ENCODE results near the gene RNF44.
"Not testable (repeated sequence)": the region's sequence is repeated elsewhere in the genome, so short reads cannot be mapped to it uniquely, and the experiment has no call there.

The RNF44 gene

DNA sequence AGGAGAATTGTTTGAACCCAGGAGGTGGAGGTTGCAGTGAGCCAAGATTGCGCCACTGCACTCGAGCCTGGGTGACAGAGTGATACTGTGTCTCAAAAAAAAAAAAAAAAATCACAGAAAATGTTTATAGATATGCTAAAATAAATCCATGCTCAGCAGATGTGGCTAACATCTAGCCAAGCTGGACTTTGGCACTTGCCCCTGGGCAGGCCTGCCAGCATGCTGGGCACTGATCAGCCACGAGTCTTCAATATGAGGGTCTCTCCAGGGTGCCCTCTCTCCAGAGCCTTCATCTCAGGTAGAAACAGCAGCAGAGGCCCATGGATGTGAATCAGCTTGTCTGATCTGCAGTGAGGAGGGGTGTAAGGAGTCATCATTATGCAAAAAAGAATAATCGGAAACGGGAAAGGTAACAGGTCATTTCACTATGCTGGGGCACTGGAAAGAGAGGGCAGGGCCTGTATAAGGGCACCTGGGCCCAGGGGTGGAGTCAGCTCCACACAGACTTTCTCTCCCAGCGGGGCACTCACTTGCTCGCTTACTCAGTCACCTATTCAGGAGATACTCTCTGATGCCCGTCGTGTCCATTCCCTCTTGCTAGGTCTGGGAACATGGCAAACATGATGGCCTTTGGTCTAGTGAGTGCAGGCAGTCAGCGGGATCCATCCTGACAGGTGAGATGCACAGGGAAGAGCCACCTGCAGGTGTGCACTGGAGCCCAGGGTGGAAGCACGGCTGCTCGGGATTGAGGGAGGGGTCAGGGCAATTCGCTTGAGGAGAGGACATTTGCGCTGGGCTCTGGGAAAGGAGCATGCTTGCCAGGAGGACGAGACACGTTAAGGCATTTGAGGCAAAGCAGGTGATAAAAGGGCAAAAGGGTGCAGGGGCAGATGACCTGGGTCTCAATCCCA lies 17.1 kb downstream of the RNF44 start:
- DNase-seq (ENCODE audit: low spot score), result no peak

DNA sequence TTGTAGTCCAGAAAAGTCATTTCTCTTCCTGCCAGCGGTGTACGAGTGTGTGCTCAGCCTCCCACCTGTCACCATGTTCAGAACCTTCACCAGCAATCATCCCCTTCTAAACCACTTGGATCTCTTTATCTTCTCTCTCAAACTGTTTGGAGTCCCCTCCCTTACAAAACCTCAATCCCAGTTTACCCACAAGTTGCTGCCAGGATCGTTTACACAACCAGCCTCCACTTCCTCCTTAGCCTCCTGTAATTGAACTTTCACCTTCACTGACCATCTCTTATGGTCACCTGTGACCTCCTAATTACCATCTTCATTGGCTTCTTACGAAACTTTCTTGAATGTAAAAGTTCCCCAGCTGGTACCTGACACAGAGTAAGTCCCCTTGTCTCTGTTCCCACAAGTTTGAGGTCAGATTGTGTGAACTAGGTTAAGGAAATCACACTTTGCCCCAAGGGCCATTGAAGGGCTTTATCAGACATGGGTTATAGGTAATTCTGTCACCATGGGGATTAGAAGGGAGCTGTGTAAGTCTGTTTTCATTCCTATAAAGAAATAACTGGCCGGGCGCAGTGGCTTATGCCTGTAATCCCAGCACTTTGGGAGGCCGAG lies 20.0 kb downstream of the RNF44 start:
- no peak for DNase-seq (ENCODE audit: low spot score)

DNA sequence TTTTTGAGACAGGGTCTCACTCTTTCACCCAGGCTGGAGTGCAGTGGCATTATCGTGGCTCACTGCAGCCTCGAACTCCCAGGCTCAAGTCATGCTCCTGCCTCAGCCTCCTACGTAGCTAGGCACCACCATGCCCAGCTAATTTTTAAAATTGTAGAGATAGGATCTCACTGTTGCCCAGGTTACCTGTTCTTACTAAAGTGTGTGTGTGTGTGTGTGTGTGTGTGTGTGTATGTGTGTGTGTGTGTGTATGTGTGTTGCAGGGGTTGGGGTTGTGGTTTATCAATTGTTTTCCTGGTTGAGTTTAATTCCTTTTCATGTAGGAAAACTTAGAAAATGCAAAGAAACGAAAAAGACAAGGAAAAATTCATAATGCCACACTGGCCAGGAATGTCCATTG lies 21.8 kb downstream of the RNF44 start:
- DNase-seq (ENCODE audit: low spot score), result no peak

DNA sequence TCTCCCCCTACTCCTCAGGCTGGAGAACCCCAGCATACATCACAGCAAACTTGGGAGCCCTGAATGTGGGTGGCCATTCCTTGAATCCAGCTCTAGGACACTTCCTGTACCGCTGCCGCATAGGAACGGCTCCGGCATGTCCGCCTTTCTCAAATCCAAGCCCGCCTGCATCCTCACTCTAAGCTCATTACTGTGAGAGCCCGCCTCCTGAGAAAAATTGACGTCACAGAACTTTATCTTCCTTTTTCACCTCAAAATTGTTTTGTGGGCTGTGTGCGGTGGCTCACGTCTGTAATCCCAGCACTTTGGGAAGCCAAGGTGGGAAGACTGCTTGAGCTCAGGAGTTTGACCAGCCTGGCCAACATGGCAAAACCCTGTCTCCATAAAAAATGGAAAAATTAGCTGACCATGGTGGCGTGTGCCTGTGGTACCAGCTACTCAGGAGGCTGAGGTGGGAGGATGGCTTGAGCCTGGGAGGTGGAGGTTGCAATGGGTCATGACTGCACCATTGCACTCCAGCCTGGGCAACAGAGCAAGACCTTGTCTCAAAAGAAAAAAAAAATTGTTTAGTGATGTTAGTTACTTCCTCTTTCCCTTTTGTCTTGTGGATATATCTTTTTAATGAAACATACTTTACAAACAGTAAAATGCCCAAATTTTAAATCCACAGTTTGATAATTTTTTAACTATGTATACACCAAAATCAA lies 22.8 kb downstream of the RNF44 start:
- no peak for DNase-seq (ENCODE audit: low spot score)

DNA sequence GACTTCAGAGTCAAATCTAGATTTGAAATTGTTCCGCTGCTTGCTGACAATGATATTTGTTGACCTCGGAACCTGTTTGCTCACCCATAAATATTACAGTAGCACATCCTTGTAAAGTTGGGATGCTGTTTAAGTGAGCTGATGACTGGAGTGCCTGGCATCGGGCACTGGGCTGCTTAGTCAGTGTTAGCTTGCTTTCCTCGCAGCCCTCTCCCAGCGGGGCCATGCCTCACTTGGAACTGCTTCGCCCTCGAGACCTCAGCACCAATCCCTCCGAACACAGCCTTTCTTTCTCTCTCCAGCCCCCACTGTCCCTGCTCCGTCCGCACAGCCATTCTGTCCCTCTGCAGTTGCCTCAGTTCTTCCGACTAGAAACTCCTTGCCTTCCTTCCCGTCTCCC lies 23.4 kb downstream of the RNF44 start:
- DNase-seq (ENCODE audit: low spot score), result no peak

DNA sequence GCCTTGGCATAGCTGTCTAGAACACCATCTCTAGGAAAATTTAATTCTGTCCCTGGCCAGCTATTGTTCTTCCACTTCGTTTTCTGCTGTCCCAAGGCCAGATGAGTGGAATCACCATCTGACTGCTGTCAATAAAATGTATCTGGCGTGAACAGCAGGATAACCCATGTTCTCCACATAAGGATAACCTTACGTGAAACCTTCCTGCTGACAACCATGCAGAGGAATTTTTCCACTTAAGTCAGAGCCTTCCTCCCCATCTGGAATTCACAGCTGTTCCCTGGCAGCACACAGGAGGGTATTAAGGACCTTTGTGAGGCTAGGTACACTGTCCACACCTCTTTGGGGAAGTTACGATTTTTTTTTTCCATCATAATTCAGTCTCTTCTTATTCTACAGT lies 28.6 kb downstream of the RNF44 start:
- DNase-seq (ENCODE audit: low spot score), result no peak

DNA sequence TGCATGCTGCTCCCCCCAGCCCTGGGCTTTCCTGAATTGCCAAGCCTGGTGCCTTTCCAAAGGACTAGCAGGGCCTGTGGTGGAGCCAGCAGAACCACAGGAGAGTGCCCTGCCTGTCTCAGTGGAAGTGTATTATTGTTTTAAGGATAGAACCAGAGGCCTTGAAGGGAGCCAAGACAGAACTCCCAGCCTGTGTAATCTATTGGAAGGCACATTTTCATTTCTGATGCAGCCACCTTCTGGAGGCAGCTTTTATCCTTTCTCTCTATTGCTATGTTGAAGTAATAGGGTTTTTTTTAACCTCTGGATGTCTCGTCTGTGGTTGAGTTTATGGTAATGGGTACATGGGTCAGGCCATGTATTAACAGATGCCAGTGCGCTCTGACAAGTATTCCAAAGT lies 29.3 kb downstream of the RNF44 start:
- DNase-seq (ENCODE audit: low spot score), result no peak

DNA sequence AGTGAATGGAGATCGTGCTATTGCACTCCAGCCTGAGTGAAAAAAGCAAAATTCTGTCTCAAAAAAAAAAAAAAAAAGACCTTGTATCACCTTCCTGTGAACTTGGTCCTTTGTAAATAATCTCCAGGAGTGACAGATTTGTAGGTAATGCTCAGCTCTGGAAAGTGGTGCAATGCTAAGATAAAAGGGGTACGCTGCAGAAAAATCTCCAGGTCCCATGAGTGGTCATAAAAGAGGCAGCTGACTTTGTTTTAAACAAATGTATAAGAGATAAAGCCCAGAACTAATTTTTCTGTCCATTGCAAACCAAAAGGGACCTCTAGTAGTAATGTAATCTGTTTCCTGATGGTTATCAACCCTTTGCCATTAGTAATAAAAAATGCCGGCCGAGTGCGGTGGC lies 33.7 kb downstream of the RNF44 start:
- no peak for DNase-seq (ENCODE audit: low spot score)

DNA sequence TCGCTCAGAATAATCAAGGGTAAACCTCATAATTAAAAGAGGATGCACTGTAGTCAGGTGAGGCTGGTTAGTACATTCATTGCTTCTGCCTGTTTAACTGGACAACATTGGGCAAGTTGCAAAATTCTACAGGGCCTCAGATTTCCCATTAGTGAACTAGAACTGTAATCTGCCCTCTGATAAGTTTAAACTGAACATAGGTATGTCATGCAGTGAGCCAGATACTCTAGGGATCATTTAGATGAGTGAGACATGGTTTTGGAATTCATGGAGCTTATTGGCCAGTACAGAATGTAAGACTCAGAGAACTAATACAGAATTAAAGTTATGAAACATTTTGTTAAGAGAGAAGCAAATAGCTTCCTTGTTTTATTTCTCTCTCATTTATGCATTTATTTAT lies 35.9 kb downstream of the RNF44 start:
- DNase-seq (ENCODE audit: low spot score), result no peak

DNA sequence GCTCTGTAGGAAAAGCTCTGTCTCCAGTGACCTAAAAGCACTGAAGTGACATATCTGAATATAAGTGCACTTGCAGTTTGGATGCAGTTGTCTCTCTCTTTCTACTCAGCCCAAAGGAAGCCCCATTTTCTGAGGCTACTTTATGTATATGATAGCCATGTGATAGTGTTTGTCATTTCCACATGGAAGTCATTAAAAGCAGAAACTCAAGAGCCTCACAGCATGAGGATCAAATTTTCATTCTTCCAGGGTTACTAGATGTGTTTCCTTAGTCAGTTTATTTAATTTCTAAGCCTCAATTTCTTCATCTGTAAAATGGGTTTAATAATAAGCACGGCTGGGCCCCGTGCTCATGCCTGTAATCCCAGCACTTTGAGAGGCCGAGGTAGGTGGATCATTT lies 36.7 kb downstream of the RNF44 start:
- DNase-seq (ENCODE audit: low spot score), result no peak

DNA sequence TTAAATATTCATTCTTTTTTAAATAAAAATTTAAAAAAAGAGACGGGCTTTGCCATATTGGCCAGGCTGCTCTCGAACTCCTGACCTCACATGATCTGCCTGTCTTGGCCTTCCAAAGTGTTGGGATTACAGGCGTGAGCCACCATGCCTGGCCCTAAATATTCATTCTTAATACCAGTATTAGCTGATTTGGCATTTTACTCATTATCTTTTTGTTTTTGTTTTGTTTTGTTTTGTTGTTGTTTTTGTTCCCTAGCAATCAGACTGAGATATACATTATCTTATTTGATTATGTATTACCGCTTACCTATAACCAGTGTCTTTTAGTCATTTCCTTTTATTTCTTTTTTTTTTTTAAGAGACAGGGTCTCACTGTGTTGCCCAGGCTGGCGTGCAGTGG lies 37.9 kb downstream of the RNF44 start:
- DNase-seq (ENCODE audit: low spot score), result no peak

DNA sequence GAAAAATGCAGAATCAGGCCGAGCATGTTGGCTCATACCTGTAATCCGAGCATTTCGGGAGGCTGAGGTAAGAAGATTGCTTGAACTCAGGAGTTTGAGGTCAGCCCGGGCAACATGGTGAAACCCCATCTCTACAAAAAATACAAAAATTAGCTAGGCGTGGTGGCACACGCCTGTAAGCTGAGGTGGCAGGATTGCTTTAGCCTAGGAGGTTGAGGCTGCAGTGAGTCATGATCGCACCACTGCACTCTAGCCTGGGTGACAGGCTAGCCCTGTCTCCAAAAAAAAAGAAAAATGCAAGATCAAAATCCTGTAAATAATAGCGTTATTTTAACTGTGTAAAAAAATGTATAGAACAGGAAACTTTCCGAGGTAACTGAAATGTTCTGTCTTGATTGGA lies 39.4 kb downstream of the RNF44 start:
- no peak for DNase-seq (ENCODE audit: low spot score)

DNA sequence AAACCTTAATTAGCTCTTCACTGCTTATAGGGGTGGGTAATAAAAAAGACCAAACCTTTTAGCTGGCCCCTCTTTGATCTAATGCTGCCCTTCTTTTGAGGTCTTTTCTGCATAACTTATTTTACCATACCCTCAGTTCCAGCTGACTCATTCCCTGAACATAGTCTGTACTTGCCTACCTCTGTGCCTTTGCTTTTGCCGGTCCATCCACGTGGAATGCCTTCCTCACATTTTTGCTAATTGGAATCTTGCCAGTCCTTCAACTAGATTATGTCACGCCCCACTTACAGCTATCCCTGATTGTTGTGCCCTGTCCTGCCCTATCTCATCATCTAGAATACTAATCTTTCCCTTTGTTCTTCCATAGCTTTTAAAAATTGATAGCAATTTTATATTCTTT lies 44.8 kb downstream of the RNF44 start:
- no peak for DNase-seq (ENCODE audit: low spot score)

DNA sequence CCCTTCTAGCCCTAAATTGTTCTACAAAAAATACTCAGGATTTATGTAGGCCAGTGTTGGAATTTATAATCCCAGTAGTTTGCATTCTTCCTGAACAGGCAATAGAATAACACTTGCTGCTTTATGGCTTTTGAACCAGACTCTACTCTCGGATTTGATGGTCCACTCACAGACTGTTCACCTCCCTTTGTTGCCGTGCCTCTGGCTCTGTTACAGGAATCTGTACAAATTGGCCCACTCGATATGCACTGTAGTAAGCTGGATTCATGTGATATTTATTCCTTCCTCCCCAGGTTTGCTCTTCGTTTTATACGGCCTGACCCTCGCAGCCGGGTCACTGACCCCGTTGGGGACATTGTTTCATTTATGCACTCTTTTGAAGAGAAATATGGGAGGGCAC lies 45.3 kb downstream of the RNF44 start:
- no peak for DNase-seq (ENCODE audit: low spot score)

DNA sequence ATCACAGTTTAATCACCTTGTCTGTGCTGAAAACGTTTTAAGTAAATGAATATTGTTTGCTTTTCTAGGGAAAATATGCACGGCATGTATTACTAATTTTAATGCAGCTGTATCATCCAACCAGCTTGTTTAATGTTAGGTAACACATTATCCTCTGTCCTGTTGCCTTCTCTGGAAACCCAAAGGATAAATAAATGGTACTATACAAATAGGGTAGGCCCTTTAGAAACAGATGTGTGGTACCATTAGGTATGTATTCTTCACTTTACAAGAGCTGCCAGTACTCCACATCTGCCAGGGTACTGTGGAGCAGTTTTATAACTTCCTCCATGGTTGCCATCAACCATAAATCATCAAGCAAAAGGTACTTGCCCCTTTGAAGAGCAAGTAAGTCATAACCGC lies 46.1 kb downstream of the RNF44 start:
- no peak for DNase-seq (ENCODE audit: low spot score)

DNA sequence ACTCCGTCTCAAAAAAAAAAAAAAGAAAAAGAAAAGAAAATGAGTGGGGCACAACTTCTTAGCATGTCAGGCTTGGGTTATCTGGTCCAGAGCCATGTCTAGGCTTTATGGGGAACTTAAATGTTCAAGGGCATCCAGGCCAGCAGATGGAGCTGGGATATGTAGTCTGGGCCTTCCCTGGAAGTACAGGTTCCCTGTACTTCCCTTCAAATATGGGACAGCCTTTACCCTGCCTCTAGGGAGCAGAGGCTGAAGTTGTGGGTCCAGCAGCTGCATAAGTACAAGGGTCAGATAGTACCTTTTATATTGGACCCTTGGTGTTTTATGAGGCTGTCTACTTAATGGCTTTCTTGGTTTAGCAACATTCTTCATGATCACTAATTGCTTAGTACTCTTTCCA lies 46.9 kb downstream of the RNF44 start:
- no peak for DNase-seq (ENCODE audit: low spot score)

DNA sequence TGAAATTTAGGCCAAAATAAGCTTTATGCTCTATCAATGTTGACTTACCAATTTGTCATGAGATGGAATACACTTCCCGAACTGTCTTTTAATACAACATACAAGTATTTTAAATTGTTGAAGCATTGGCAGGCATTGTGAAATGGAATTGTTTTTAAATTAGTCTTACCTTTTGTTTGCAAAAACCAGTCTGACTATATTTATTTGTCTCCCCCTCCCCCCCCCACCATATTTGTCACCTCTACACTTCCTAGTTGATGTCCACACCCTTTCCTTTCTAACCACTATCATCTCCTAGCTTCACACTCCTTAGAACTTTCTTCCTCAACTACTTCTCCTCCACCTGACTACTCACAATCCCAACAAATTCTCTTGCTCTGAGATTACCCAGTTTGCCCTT lies 48.1 kb downstream of the RNF44 start:
- DNase-seq (ENCODE audit: low spot score), result no peak

DNA sequence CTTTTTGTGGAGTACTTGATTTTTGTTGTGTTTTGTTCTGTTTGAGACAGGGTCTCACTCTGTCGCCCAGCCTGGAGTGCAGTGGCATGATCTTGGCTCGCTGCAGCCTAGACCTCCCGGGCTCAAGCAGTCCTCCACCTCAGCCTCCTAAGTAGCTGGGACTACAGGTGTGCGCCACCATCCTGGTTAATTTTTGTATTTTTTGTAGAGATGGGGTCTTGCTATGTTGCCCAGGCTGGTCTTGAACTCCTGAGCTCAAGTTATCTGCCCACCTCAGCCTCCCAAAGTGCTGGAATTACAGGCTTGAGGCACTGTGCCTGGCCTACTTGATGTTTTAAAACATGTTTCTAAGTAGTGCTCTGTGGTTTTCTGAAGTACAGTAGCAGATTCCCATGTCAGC lies 50.0 kb downstream of the RNF44 start:
- not testable (repeated sequence) for DNase-seq (ENCODE audit: low spot score)

DNA sequence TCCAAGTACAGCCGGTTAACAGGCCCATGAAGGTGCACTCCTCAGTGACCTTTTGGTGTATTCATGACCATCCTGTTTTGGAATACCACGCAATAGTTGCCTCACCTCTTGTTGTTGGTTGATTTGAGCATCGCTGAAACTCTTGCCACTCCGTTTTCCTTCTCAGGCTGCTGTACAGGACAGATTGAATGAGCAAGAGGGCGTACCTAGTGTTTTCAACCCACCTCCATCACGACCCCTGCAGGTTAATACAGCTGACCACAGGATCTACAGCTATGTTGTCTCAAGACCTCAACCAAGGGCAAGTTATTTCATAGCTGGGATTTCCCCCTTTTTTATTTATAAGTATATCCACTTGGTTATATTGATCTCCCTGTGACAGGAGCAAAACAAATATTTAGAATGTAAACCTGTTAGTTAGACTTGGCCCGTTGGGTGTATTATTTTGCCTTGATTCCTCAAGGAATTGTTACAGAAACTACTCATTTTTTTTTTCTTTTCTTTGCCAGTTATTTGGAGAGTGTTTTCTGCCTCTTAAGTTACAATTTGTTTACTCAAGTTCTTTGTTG lies 50.9 kb downstream of the RNF44 start:
- no peak for DNase-seq (ENCODE audit: low spot score)

DNA sequence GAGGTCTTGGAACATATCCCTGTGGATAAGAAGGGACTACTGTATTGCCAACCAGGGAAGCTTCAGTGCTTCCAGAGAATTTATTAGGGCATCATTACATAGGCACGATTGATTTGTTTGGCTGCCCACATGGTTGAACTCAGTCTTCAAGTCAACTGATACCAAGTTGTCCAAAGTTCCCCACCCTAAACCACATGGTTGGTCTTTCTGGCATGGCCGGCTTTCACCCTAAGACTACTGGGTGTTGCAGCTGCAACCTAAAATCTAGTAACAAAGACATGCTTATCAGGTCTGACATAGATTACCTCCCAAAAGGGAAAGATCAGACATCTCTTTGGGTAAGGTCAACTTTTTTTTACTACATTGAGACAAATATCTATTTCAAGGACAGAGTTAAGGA lies 52.0 kb downstream of the RNF44 start:
- no peak for DNase-seq (ENCODE audit: low spot score)

DNA sequence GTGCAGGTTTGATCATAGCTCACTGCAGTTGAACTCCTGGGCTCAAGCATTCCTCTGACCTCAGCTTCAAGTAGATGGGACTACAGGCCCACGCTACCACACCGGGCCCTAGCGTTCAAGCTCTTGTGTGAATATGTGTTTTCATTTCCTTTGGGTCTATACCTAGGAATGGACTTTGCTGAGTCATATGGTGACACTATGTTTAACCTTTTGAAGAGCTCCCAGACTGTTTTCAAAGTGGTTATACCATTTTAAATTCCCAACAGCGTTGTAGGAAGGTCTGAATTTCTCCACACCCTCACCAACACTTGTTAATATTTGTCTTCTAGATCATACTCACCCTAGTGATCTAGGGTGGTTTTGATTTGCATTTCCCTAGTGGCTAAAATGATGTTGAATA lies 55.5 kb downstream of the RNF44 start:
- no peak for DNase-seq (ENCODE audit: low spot score)

All from LoVo (cell line).